Measurements from ENCODE around the gene GAS2.

GRCh38 chr11:22680628-22681027, 14.2 kb downstream of the GAS2 start:
- TF ChIP-seq POLR2AphosphoS5 (IDR thresholded peaks at IDR 0.05) (no peak), CTCF (IDR thresholded peaks at IDR 0.05) (no peak)
